ENCODE results near the gene FOXL2NB.

Gene FOXL2NB

GRCh38 chr3:138964264-138964663 lies 17.2 kb downstream of the FOXL2NB start:
- peaks cover 26 to 29% of the 10 kb centered on the region in 2 donors for H3K27me3 ChIP-seq (ENCODE audit: control insufficient read depth in 1 of 2, insufficient read depth in 2 of 2, low read length in 2 of 2)
- H3K9me3 ChIP-seq (ENCODE audit: control insufficient read depth in 1 of 2, low read length in 2 of 2) = no peaks in the 10 kb centered on the region
- no peak overlapping the region for H3K4me3 ChIP-seq (ENCODE audit: low read depth in 1 of 2, low read length in 2 of 2)
- H3K36me3 ChIP-seq (ENCODE audit: control insufficient read depth in 1 of 2, insufficient read depth in 2 of 2, low read length in 2 of 2) = no peaks in the 10 kb centered on the region
- H3K9ac ChIP-seq (ENCODE audit: low read depth in 1 of 2, low read length in 2 of 2) = no peak overlapping the region
- H3K27ac ChIP-seq (ENCODE audit: low read depth, low read length) = no peak overlapping the region
- H3K4me1 ChIP-seq (ENCODE audit: control insufficient read depth in 1 of 2, insufficient read depth in 2 of 2, low read length in 2 of 2) = no peaks in the 10 kb centered on the region

GRCh38 chr3:138964923-138965322 lies 17.9 kb downstream of the FOXL2NB start:
- no peaks in the 10 kb centered on the region for H3K9me3 ChIP-seq (ENCODE audit: control insufficient read depth in 1 of 2, low read length in 2 of 2)
- H3K4me1 ChIP-seq (ENCODE audit: control insufficient read depth in 1 of 2, insufficient read depth in 2 of 2, low read length in 2 of 2) = no peaks in the 10 kb centered on the region
- H3K27me3 ChIP-seq (ENCODE audit: control insufficient read depth in 1 of 2, insufficient read depth in 2 of 2, low read length in 2 of 2) = peaks cover 22 to 23% of the 10 kb centered on the region in 2 donors
- H3K27ac ChIP-seq (ENCODE audit: low read depth, low read length) = no peak overlapping the region
- H3K9ac ChIP-seq (ENCODE audit: low read depth in 1 of 2, low read length in 2 of 2) = no peak overlapping the region
- no peak overlapping the region for H3K4me3 ChIP-seq (ENCODE audit: low read depth in 1 of 2, low read length in 2 of 2)
- H3K36me3 ChIP-seq (ENCODE audit: control insufficient read depth in 1 of 2, insufficient read depth in 2 of 2, low read length in 2 of 2) = no peaks in the 10 kb centered on the region

- H3K27me3 ChIP-seq (ENCODE audit: control insufficient read depth in 1 of 2, insufficient read depth in 2 of 2, low read length in 2 of 2) = peaks cover 0 to 12% of the 10 kb centered on the region in 2 donors
- no peaks in the 10 kb centered on the region for H3K36me3 ChIP-seq (ENCODE audit: control insufficient read depth in 1 of 2, insufficient read depth in 2 of 2, low read length in 2 of 2)
- no peak overlapping the region for H3K9ac ChIP-seq (ENCODE audit: low read depth in 1 of 2, low read length in 2 of 2)
- H3K4me3 ChIP-seq (ENCODE audit: low read depth in 1 of 2, low read length in 2 of 2) = no peak overlapping the region
- H3K4me1 ChIP-seq (ENCODE audit: control insufficient read depth in 1 of 2, insufficient read depth in 2 of 2, low read length in 2 of 2) = no peaks in the 10 kb centered on the region
- H3K9me3 ChIP-seq (ENCODE audit: control insufficient read depth in 1 of 2, low read length in 2 of 2) = no peaks in the 10 kb centered on the region
- H3K27ac ChIP-seq (ENCODE audit: low read depth, low read length) = no peak overlapping the region
Measured at GRCh38 chr3:138971766-138972320, 24.8 kb downstream of the FOXL2NB start.

GRCh38 chr3:138972941-138973340 lies 25.9 kb downstream of the FOXL2NB start:
- Histone ChIP-seq H3K27me3 (ENCODE audit: control insufficient read depth in 1 of 2, insufficient read depth in 2 of 2, low read length in 2 of 2) (peaks cover 0 to 12% of the 10 kb centered on the region in 2 donors), H3K4me1 (ENCODE audit: control insufficient read depth in 1 of 2, insufficient read depth in 2 of 2, low read length in 2 of 2) (no peaks in the 10 kb centered on the region), H3K4me3 (ENCODE audit: low read depth in 1 of 2, low read length in 2 of 2) (no peak overlapping the region), H3K9ac (ENCODE audit: low read depth in 1 of 2, low read length in 2 of 2) (no peak overlapping the region), H3K36me3 (ENCODE audit: control insufficient read depth in 1 of 2, insufficient read depth in 2 of 2, low read length in 2 of 2) (no peaks in the 10 kb centered on the region), H3K27ac (ENCODE audit: low read depth, low read length) (no peak overlapping the region), H3K9me3 (ENCODE audit: control insufficient read depth in 1 of 2, low read length in 2 of 2) (no peaks in the 10 kb centered on the region)

GRCh38 chr3:138974462-138974861 lies 27.4 kb downstream of the FOXL2NB start:
- H3K9ac ChIP-seq (ENCODE audit: low read depth in 1 of 2, low read length in 2 of 2) = no peak overlapping the region
- H3K4me3 ChIP-seq (ENCODE audit: low read depth in 1 of 2, low read length in 2 of 2) = no peak overlapping the region
- no peaks in the 10 kb centered on the region for H3K4me1 ChIP-seq (ENCODE audit: control insufficient read depth in 1 of 2, insufficient read depth in 2 of 2, low read length in 2 of 2)
- peaks cover 0 to 12% of the 10 kb centered on the region in 2 donors for H3K27me3 ChIP-seq (ENCODE audit: control insufficient read depth in 1 of 2, insufficient read depth in 2 of 2, low read length in 2 of 2)
- no peaks in the 10 kb centered on the region for H3K9me3 ChIP-seq (ENCODE audit: control insufficient read depth in 1 of 2, low read length in 2 of 2)
- no peak overlapping the region for H3K27ac ChIP-seq (ENCODE audit: low read depth, low read length)
- H3K36me3 ChIP-seq (ENCODE audit: control insufficient read depth in 1 of 2, insufficient read depth in 2 of 2, low read length in 2 of 2) = no peaks in the 10 kb centered on the region

GRCh38 chr3:138975351-138975750 lies 28.3 kb downstream of the FOXL2NB start:
- H3K9ac ChIP-seq (ENCODE audit: low read depth in 1 of 2, low read length in 2 of 2) = no peak overlapping the region
- H3K36me3 ChIP-seq (ENCODE audit: control insufficient read depth in 1 of 2, insufficient read depth in 2 of 2, low read length in 2 of 2) = no peaks in the 10 kb centered on the region
- no peak overlapping the region for H3K4me3 ChIP-seq (ENCODE audit: low read depth in 1 of 2, low read length in 2 of 2)
- peaks cover 0 to 12% of the 10 kb centered on the region in 2 donors for H3K27me3 ChIP-seq (ENCODE audit: control insufficient read depth in 1 of 2, insufficient read depth in 2 of 2, low read length in 2 of 2)
- no peaks in the 10 kb centered on the region for H3K9me3 ChIP-seq (ENCODE audit: control insufficient read depth in 1 of 2, low read length in 2 of 2)
- no peaks in the 10 kb centered on the region for H3K4me1 ChIP-seq (ENCODE audit: control insufficient read depth in 1 of 2, insufficient read depth in 2 of 2, low read length in 2 of 2)
- H3K27ac ChIP-seq (ENCODE audit: low read depth, low read length) = no peak overlapping the region

GRCh38 chr3:138976047-138976446 lies 29.0 kb downstream of the FOXL2NB start:
- no peak overlapping the region for H3K27ac ChIP-seq (ENCODE audit: low read depth, low read length)
- no peaks in the 10 kb centered on the region for H3K4me1 ChIP-seq (ENCODE audit: control insufficient read depth in 1 of 2, insufficient read depth in 2 of 2, low read length in 2 of 2)
- H3K36me3 ChIP-seq (ENCODE audit: control insufficient read depth in 1 of 2, insufficient read depth in 2 of 2, low read length in 2 of 2) = no peaks in the 10 kb centered on the region

GRCh38 chr3:138984816-138985215 lies 37.8 kb downstream of the FOXL2NB start:
- Histone ChIP-seq H3K9ac (ENCODE audit: low read depth in 1 of 2, low read length in 2 of 2) (no peak overlapping the region), H3K27me3 (ENCODE audit: control insufficient read depth in 1 of 2, insufficient read depth in 2 of 2, low read length in 2 of 2) (no peaks in the 10 kb centered on the region), H3K36me3 (ENCODE audit: control insufficient read depth in 1 of 2, insufficient read depth in 2 of 2, low read length in 2 of 2) (no peaks in the 10 kb centered on the region), H3K4me1 (ENCODE audit: control insufficient read depth in 1 of 2, insufficient read depth in 2 of 2, low read length in 2 of 2) (no peaks in the 10 kb centered on the region), H3K4me3 (ENCODE audit: low read depth in 1 of 2, low read length in 2 of 2) (no peak overlapping the region), H3K27ac (ENCODE audit: low read depth, low read length) (no peak overlapping the region), H3K9me3 (ENCODE audit: control insufficient read depth in 1 of 2, low read length in 2 of 2) (no peaks in the 10 kb centered on the region)

More at GRCh38 chr3:138976047-138976446, 29.0 kb downstream of the FOXL2NB start:
- no peak overlapping the region for H3K4me3 ChIP-seq (ENCODE audit: low read depth in 1 of 2, low read length in 2 of 2)
- no peaks in the 10 kb centered on the region for H3K9me3 ChIP-seq (ENCODE audit: control insufficient read depth in 1 of 2, low read length in 2 of 2)
- H3K27me3 ChIP-seq (ENCODE audit: control insufficient read depth in 1 of 2, insufficient read depth in 2 of 2, low read length in 2 of 2) = peaks cover 0 to 8% of the 10 kb centered on the region in 2 donors
- H3K9ac ChIP-seq (ENCODE audit: low read depth in 1 of 2, low read length in 2 of 2) = no peak overlapping the region

GRCh38 chr3:138985932-138986331 lies 38.9 kb downstream of the FOXL2NB start:
- H3K9me3 ChIP-seq (ENCODE audit: control insufficient read depth in 1 of 2, low read length in 2 of 2) = no peaks in the 10 kb centered on the region
- no peaks in the 10 kb centered on the region for H3K27me3 ChIP-seq (ENCODE audit: control insufficient read depth in 1 of 2, insufficient read depth in 2 of 2, low read length in 2 of 2)
- no peak overlapping the region for H3K27ac ChIP-seq (ENCODE audit: low read depth, low read length)
- H3K9ac ChIP-seq (ENCODE audit: low read depth in 1 of 2, low read length in 2 of 2) = no peak overlapping the region
- H3K4me3 ChIP-seq (ENCODE audit: low read depth in 1 of 2, low read length in 2 of 2) = no peak overlapping the region
- H3K36me3 ChIP-seq (ENCODE audit: control insufficient read depth in 1 of 2, insufficient read depth in 2 of 2, low read length in 2 of 2) = no peaks in the 10 kb centered on the region
- H3K4me1 ChIP-seq (ENCODE audit: control insufficient read depth in 1 of 2, insufficient read depth in 2 of 2, low read length in 2 of 2) = no peaks in the 10 kb centered on the region

GRCh38 chr3:138987181-138987580 lies 40.2 kb downstream of the FOXL2NB start:
- H3K4me3 ChIP-seq (ENCODE audit: low read depth in 1 of 2, low read length in 2 of 2) = no peak overlapping the region
- no peaks in the 10 kb centered on the region for H3K36me3 ChIP-seq (ENCODE audit: control insufficient read depth in 1 of 2, insufficient read depth in 2 of 2, low read length in 2 of 2)
- no peaks in the 10 kb centered on the region for H3K9me3 ChIP-seq (ENCODE audit: control insufficient read depth in 1 of 2, low read length in 2 of 2)
- no peaks in the 10 kb centered on the region for H3K4me1 ChIP-seq (ENCODE audit: control insufficient read depth in 1 of 2, insufficient read depth in 2 of 2, low read length in 2 of 2)
- H3K9ac ChIP-seq (ENCODE audit: low read depth in 1 of 2, low read length in 2 of 2) = no peak overlapping the region
- H3K27me3 ChIP-seq (ENCODE audit: control insufficient read depth in 1 of 2, insufficient read depth in 2 of 2, low read length in 2 of 2) = no peaks in the 10 kb centered on the region
- no peak overlapping the region for H3K27ac ChIP-seq (ENCODE audit: low read depth, low read length)

- H3K4me1 ChIP-seq (ENCODE audit: control insufficient read depth in 1 of 2, insufficient read depth in 2 of 2, low read length in 2 of 2) = no peaks in the 10 kb centered on the region
- no peaks in the 10 kb centered on the region for H3K27me3 ChIP-seq (ENCODE audit: control insufficient read depth in 1 of 2, insufficient read depth in 2 of 2, low read length in 2 of 2)
- no peaks in the 10 kb centered on the region for H3K9me3 ChIP-seq (ENCODE audit: control insufficient read depth in 1 of 2, low read length in 2 of 2)
- H3K36me3 ChIP-seq (ENCODE audit: control insufficient read depth in 1 of 2, insufficient read depth in 2 of 2, low read length in 2 of 2) = no peaks in the 10 kb centered on the region
- H3K4me3 ChIP-seq (ENCODE audit: low read depth in 1 of 2, low read length in 2 of 2) = no peak overlapping the region
- H3K27ac ChIP-seq (ENCODE audit: low read depth, low read length) = no peak overlapping the region
- no peak overlapping the region for H3K9ac ChIP-seq (ENCODE audit: low read depth in 1 of 2, low read length in 2 of 2)
Measured at GRCh38 chr3:138995706-138996105, 48.7 kb downstream of the FOXL2NB start.
